Activated T-cell treated with anti-CD3 and anti-CD28 coated beads, Interleukin-2, amount 50 U/mL, for 24 hours (primary cell): ENCODE data around the gene FOXC2.
A peak's percentile ranks its signal among the peaks of the same experiment; 100 is the strongest.
"Not testable (repeated sequence)": the region's sequence is repeated elsewhere in the genome, so short reads cannot be mapped to it uniquely, and the experiment has no call there.

Experiments
- DNase-seq: peaks from one replicate; pipeline ENCODE4 v3.0.0-alpha.2; 2020
- H3K27ac Mint-ChIP-seq: 2 replicates; pipeline ENCODE4 v1.8.0; 2020; ENCODE audit warnings: mild to moderate bottlenecking, mixed read lengths
- H3K27me3 Mint-ChIP-seq: 2 replicates; pipeline ENCODE4 v1.8.0; 2020; ENCODE audit warnings: mixed read lengths
- H3K36me3 Mint-ChIP-seq: 2 replicates; pipeline ENCODE4 v1.8.0; 2020; ENCODE audit warnings: low read depth, mixed read lengths
- H3K4me1 Mint-ChIP-seq: 2 replicates; pipeline ENCODE4 v1.8.0; 2020; ENCODE audit warnings: low read depth, mixed read lengths
- H3K4me3 Mint-ChIP-seq: 2 replicates; pipeline ENCODE4 v1.8.0; 2020; ENCODE audit warnings: mild to moderate bottlenecking, moderate library complexity, mixed read lengths
- H3K9me3 Mint-ChIP-seq: 2 replicates; pipeline ENCODE4 v1.8.0; 2020; ENCODE audit warnings: mixed read lengths

The FOXC2 gene

DNA sequence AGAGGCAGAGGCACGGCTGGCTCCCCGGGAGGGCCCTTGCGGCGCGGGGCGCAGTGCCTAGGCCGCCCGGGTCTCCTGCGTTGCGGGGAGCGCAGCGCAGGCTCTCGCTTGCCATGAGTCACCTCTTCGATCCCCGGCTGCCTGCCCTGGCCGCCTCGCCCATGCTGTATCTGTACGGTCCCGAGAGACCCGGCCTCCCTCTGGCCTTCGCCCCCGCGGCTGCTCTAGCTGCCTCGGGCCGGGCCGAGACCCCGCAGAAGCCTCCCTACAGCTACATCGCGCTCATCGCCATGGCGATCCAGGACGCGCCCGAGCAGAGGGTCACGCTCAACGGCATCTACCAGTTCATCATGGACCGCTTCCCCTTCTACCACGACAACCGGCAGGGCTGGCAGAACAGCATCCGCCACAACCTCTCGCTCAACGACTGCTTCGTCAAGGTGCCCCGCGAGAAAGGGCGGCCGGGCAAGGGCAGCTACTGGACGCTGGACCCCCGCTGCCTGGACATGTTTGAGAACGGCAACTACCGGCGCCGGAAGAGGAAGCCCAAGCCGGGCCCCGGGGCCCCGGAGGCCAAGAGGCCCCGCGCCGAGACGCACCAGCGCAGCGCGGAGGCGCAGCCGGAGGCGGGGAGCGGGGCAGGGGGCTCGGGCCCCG is 12.1 kb downstream of the FOXC2 start:
- DNase-seq, result peak; percentile 28
- Mint-ChIP-seq H3K27ac (no peak overlapping the region), H3K4me1 (peaks cover 12% of the 10 kb centered on the region), H3K27me3 (peaks cover 86% of the 10 kb centered on the region), H3K4me3 (no peak overlapping the region), H3K36me3 (no peaks in the 10 kb centered on the region), H3K9me3 (no peaks in the 10 kb centered on the region)

DNA sequence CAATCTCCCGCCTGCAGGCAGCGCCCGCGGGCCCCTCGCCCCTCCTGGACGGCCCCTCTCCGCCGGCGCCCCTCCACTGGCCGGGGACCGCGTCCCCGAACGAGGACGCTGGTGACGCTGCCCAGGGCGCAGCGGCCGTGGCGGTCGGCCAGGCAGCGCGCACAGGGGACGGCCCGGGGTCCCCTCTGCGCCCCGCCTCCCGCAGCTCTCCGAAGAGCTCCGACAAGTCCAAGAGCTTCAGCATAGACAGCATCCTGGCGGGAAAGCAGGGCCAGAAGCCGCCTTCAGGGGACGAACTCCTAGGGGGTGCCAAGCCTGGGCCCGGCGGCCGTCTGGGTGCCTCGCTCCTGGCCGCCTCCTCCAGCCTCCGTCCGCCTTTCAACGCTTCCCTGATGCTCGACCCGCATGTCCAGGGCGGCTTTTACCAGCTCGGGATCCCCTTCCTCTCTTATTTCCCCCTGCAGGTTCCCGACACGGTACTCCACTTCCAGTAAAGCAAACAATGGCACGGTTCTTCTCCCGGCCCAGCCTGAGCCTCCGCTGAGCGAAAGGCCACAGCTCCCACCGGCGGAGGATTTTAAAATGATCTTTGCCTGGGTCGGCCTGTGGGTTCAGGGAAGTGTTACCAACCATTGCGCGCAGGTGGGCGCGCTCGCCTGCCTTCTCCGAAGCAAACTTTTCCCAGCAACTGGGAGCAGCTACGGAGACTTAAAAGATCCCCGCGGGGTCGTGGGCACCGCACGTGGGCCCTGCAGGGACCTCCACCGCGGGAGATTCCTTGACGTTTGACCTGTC is 12.8 kb downstream of the FOXC2 start:
- Mint-ChIP-seq H3K4me1 (peaks cover 12% of the 10 kb centered on the region), H3K27ac (no peak overlapping the region), H3K27me3 (peaks cover 86% of the 10 kb centered on the region), H3K36me3 (no peaks in the 10 kb centered on the region), H3K4me3 (no peak overlapping the region), H3K9me3 (no peaks in the 10 kb centered on the region)
- peak; percentile 22 for DNase-seq

DNA sequence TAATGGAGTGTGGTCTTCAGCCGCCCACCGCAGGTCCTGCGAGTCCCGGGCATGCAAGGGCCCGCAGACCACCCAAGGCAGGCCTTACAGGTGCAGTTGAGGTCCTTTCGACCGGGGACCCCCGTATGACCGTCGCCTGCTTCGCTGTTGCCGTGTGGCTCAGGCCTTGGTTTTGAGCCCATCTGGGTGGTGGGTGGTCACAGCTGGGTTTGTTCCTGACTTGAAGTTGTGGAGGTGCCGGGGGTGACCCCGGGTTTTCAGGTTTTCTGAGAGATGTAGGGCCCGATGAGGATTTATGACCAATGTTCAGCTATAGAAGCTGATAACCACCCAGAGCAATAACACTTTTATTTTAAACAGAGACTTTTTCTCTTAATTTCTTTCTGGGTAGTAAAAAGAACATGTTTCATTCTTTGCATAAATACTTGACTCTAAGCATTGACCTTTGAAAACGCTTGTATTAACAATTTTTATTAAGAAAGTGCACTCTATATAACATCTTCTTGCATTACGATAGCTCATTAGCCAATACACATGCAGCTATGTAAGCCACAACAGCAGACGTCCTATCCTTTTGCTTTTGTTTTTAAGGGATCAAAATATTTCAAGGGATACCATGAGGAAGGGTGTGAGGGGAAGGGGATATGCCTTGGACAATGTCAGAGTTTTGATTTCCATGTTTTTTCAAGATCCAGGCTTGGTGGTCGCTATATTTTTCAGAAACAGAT is 13.6 kb downstream of the FOXC2 start:
- Mint-ChIP-seq H3K27ac (no peak overlapping the region), H3K9me3 (no peaks in the 10 kb centered on the region), H3K4me1 (peaks cover 12% of the 10 kb centered on the region), H3K27me3 (peaks cover 82% of the 10 kb centered on the region), H3K36me3 (no peaks in the 10 kb centered on the region), H3K4me3 (no peak overlapping the region)
- no peak for DNase-seq

DNA sequence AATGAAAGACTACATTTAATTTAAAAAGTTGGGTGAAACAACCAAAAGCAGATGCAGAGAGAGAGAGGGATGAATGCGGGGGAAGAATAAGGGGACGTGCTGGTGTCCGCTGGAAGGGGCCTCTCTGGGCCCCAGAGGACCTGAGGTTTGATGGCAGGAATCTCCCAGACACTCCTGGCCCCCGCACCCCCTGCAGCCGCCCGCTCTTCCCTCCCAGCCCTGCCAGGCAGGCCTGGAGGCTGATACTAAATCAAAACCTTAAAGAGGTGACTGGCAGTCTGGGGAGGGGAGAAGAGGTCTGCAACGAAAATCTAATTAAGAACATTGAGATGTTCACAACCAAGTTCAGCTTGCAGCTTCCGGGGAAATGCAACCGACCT is 14.2 kb downstream of the FOXC2 start:
- Mint-ChIP-seq H3K4me1 (peaks cover 12% of the 10 kb centered on the region), H3K27me3 (peaks cover 82% of the 10 kb centered on the region), H3K4me3 (no peak overlapping the region), H3K36me3 (no peaks in the 10 kb centered on the region), H3K27ac (no peak overlapping the region), H3K9me3 (no peaks in the 10 kb centered on the region)
- no peak for DNase-seq

DNA sequence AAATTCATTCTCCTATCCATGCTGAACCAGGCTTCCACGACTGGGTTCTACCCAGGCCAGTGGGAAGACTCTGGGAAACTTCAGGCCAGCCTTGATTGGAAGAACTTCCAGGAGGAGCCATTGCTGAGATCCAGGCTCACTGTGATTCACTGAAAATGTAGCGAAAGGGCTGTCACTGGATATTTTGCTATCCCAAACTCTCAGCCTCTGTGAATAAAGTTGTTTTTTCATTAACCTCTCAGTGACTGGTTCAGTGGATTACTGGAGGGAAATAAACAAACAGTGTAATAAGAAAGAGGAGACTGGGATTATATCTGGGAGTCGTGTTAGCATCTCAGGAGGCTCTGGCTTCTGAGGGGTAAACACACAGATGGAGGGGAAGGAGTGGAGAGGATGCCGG is 14.8 kb downstream of the FOXC2 start:
- no peaks in the 10 kb centered on the region for H3K9me3 Mint-ChIP-seq
- peaks cover 75% of the 10 kb centered on the region for H3K27me3 Mint-ChIP-seq
- no peak overlapping the region for H3K4me3 Mint-ChIP-seq
- no peak overlapping the region for H3K27ac Mint-ChIP-seq
- peaks cover 8% of the 10 kb centered on the region for H3K4me1 Mint-ChIP-seq
- DNase-seq, result no peak
- no peaks in the 10 kb centered on the region for H3K36me3 Mint-ChIP-seq

DNA sequence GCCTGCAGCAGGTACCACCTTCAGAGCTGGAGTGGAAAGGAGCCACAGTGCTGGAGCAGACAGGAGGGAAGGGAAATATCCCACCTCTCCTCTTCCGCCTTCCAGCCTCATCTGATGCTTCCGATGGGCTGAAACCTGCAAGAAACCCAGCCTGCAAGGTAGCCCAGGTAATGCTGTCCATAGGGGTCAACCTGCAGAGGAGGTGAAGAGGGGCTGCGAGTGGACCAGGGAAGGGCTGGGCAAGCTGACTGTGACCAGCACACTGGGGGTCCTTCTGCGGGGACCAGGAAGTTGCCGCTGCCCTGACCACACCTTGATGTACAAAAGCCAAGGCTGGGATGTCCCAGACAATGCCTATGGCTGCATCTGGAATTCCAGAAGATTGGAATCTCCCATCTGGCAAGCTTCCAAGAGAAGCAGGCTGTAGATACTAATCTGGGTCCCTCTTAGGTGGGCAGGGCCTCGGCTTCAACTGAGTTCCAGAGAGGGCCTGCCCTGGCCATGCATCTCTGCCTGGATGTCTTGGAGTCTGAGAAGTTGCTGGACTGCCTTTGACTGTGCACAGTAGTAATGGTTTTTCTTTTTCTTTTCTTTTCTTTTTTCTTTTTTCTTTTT is 17.5 kb downstream of the FOXC2 start:
- Mint-ChIP-seq H3K4me1 (no peaks in the 10 kb centered on the region), H3K9me3 (no peaks in the 10 kb centered on the region), H3K27ac (no peak overlapping the region), H3K4me3 (no peak overlapping the region), H3K27me3 (peaks cover 52% of the 10 kb centered on the region), H3K36me3 (no peaks in the 10 kb centered on the region)
- DNase-seq, result no peak

DNA sequence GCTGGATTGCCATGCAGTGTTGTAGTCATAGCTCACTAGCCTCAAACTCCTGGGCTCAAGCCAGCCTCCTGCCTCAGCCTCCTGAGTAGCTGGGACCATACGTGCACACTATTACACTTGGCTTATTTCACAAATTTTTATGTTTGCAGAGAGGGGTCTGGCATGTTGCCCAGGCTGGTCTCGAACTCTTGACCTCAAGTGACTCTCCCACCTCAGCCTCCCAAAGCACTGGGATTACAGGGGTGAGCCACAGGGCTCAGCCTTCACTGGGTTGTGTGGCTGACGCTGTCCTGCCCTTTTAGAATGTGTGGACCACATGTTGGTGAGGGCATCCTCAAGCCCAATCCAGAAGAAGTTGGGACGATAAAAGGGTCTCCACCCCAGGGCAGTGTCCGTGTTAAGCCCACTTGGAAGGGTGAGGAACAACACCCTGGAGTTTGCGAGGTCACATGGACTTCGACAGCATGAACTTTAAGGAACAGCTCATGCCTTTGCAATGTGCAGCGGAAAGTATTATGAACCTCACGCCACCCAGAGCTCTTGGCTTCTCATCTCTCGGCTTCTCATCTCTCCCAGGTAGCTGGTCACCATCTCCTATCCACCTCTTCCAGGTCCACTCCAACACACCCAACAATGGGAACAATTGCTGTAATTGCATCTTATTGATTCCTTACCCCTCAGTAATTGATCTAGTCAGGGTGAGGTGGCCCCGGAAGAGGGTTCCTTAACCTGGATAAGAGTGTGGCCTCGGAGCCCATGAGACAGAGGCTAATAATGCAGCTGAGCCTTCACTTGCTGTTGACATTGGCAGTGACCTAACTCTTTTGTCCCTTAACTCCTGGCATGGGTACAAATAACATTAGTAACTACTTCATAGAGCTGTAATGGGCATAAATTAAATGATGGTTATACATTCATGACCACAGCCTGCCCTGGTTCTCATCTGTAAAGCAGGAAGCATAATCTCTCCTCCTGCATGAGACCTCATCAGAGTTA is 18.4 kb downstream of the FOXC2 start:
- no peak overlapping the region for H3K4me3 Mint-ChIP-seq
- H3K9me3 Mint-ChIP-seq, result no peaks in the 10 kb centered on the region
- H3K27me3 Mint-ChIP-seq, result peaks cover 50% of the 10 kb centered on the region
- DNase-seq, result no peak
- no peaks in the 10 kb centered on the region for H3K4me1 Mint-ChIP-seq
- H3K27ac Mint-ChIP-seq, result no peak overlapping the region
- H3K36me3 Mint-ChIP-seq, result no peaks in the 10 kb centered on the region

DNA sequence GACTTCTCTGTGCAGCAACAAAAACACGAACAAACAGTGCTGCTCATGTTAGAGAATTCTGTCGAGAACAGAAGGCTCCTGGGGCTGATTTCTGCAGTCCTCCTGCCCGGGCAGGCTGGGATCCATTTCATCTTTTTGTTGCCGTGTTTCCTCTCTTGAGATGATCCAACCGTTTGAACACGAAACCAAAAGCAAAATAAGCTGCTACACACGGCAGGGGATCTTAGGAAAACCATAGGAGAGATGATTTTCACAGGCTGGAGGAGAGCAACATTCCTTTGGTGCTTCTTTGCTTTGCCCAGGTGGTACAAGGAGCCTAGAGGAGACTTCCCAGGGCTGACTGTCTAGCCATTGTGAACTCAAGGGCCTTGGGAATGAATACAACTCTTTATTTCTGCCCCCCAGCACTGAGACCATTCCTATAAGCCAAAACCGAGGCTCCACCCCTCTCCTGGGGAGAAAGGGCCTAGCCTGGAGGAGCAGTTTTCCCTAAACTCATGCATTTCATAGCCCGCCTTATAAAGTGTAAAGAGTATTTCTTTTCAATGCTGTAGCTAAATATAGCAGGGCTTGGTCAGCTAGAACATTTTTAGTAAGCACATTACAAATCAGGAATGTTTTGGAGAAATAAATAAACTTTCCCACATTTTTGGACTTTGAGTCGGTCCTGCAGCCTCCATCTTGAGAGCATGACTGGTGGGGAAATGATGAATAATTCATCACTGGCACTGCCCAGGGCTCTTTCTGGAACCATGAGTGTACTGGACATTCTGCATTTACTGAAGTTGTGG is 19.4 kb downstream of the FOXC2 start:
- H3K4me1 Mint-ChIP-seq, result no peaks in the 10 kb centered on the region

DNA sequence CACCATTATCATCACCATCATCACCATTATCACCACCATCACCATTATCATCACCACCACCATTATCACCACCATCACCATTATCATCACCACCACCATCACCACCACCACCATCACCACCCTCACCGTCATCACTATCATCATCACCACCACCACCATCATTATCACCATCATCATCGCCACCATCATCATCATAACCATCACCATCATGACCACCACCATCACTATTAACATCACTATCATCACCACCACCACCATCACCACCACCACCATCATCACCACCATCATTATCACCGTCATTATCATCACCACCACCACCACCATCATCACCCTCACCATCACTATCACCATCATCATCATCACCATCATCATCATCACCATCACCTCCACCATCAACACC is 20.9 kb downstream of the FOXC2 start:
- DNase-seq, result no peak
- Mint-ChIP-seq H3K27ac (no peak overlapping the region), H3K36me3 (no peaks in the 10 kb centered on the region), H3K4me1 (no peaks in the 10 kb centered on the region), H3K9me3 (no peaks in the 10 kb centered on the region), H3K4me3 (no peak overlapping the region), H3K27me3 (peaks cover 39% of the 10 kb centered on the region)

More for the DNA sequence above, 19.4 kb downstream of the FOXC2 start:
- Mint-ChIP-seq H3K9me3 (no peaks in the 10 kb centered on the region), H3K27ac (no peak overlapping the region), H3K4me3 (no peak overlapping the region), H3K36me3 (no peaks in the 10 kb centered on the region), H3K27me3 (peaks cover 42% of the 10 kb centered on the region)
- no peak for DNase-seq

DNA sequence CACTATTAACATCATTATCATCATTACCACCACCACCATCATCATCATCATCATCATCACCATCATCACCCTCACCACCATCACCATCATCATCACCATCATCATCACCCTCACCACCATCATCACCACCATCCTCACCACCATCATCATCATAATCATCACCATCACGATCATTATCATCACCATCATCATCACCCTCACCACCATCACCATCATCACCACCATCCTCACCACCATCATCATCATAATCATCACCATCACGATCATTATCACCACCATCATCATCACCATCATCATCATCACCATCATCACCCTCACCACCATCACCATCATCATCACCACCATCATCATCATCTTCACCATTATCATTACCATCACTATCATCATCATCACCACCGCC is 21.3 kb downstream of the FOXC2 start:
- not testable (repeated sequence) for DNase-seq, H3K27ac Mint-ChIP-seq, H3K36me3 Mint-ChIP-seq, H3K4me1 Mint-ChIP-seq, H3K4me3 Mint-ChIP-seq, H3K9me3 Mint-ChIP-seq
- H3K27me3 Mint-ChIP-seq, result peaks cover 39% of the 10 kb centered on the region

DNA sequence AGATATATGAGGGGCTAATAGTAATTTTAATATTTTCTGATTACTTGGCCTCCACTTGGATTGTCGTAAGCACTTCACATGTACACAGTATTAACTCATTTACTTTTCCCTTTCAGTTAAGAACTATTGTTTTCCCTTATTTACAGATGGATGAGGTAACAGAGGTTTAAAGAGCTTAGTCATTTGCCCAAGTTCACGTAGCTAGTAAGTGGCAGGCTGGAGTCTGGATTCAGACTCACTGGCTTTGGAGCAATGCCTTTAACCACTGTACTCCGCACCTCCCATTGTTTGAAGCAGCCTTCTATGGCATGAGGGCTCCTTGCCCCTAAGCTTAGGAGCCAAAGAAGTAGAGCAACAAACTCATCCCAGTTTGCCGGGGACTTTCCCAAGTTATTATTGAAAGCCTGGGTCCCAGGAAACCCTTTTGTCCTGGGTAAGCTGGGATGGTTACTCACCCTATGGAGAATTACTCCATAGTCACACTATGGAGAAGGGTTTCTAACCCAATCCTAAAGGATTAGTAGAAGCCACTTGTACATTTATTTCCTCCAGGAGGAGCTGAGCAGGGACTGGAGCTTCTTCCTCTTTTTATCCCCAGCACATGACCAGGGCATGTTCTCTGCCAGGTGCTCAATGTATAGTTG is 24.0 kb downstream of the FOXC2 start:
- no peak for DNase-seq
- H3K4me3 Mint-ChIP-seq, result no peak overlapping the region
- no peak overlapping the region for H3K27ac Mint-ChIP-seq
- H3K4me1 Mint-ChIP-seq, result peaks cover 3% of the 10 kb centered on the region
- H3K36me3 Mint-ChIP-seq, result no peaks in the 10 kb centered on the region
- peaks cover 41% of the 10 kb centered on the region for H3K27me3 Mint-ChIP-seq
- H3K9me3 Mint-ChIP-seq, result no peaks in the 10 kb centered on the region

DNA sequence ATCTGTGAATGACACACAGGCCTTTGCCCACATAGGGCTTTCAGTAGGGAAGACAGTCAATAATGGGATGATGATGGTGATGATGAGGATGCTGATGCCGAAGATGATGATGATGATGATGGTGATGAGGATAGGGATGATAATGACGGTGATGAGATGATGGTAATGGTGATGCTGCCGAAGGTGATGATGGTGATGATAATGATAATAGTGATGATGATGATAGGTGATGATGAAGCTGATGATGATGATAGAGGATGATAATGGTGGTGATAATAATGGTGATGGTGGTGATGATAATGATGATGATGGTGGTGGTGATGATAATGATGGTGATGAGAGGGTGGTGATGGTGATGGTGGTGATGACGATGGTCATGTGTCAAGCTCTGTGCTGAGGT is 24.6 kb downstream of the FOXC2 start:
- H3K27me3 Mint-ChIP-seq, result peaks cover 44% of the 10 kb centered on the region
- no peak for DNase-seq
- no peaks in the 10 kb centered on the region for H3K9me3 Mint-ChIP-seq
- no peak overlapping the region for H3K27ac Mint-ChIP-seq
- peaks cover 3% of the 10 kb centered on the region for H3K4me1 Mint-ChIP-seq
- H3K36me3 Mint-ChIP-seq, result no peaks in the 10 kb centered on the region
- no peak overlapping the region for H3K4me3 Mint-ChIP-seq
